A673 (cell line): Measurements from ENCODE around the gene PEX14. TPM values are rescaled to one million over a fixed set of nuclear protein-coding genes. Genes with fewer than 3 reads are reported as not detected.

Experiments
- BruUV-seq: library from RNA; stranded (reverse); fragments of 400-500 nt; replicated peaks from 2 replicates; lab custom pipeline; 2021; lab: Mats Ljungman, UMichigan
- CTCF ChIA-PET: fragments of 300-600 bp; sonication (Branson Sonifier 250); formaldehyde crosslinking; loops from one replicate; lab custom pipeline; 2022; ENCODE audit warnings: antibody characterized with exemption; lab: Charles Lee
- POLR2A ChIA-PET: fragments of 300-600 bp; sonication (Branson Sonifier 250); formaldehyde crosslinking; loops from one replicate; lab custom pipeline; 2022; ENCODE audit warnings: antibody characterized with exemption; ENCODE audit not compliant: low non-redundant PET; lab: Charles Lee
- DNase-seq: peaks from one replicate; pipeline ENCODE4 v3.0.0-alpha.2; 2015; ENCODE audit warnings: low spot score
- H3K27ac ChIP-seq: fragments of 200-600 bp; sonication (generic); 2 replicates; pipeline ENCODE4 v1.5.1; 2016; ENCODE audit warnings: mixed run types, low read depth, mild to moderate bottlenecking, mixed read lengths, antibody characterized with exemption, low read length; ENCODE audit not compliant: poor library complexity, severe bottlenecking
- H3K27me3 ChIP-seq: fragments of 200-600 bp; sonication (generic); replicated peaks from 2 replicates; pipeline ENCODE4 v1.6.1; 2017; ENCODE audit warnings: mixed run types, low read depth, mild to moderate bottlenecking, mixed read lengths, antibody characterized with exemption, low read length; ENCODE audit not compliant: insufficient read depth, poor library complexity
- H3K36me3 ChIP-seq: fragments of 200-600 bp; sonication (generic); 2 replicates; pipeline ENCODE4 v1.6.1; 2016; ENCODE audit warnings: mixed run types, mild to moderate bottlenecking, mixed read lengths, antibody characterized with exemption, low read length; ENCODE audit not compliant: insufficient read depth, poor library complexity, severe bottlenecking
- H3K4me1 ChIP-seq: fragments of 200-600 bp; sonication (generic); 2 replicates; pipeline ENCODE4 v1.6.1; 2017; ENCODE audit warnings: mixed run types, mild to moderate bottlenecking, mixed read lengths, antibody characterized with exemption, low read length; ENCODE audit not compliant: insufficient read depth, poor library complexity, severe bottlenecking
- H3K4me3 ChIP-seq: fragments of 200-600 bp; sonication (generic); 2 replicates; pipeline ENCODE4 v1.5.1; 2016; ENCODE audit warnings: low read depth, mixed run types, mild to moderate bottlenecking, mixed read lengths, low read length; ENCODE audit not compliant: poor library complexity, severe bottlenecking
- H3K9me3 ChIP-seq: fragments of 200-600 bp; sonication (generic); 2 replicates; pipeline ENCODE4 v1.6.1; 2016; ENCODE audit warnings: mixed run types, low read depth, mild to moderate bottlenecking, mixed read lengths, antibody characterized with exemption, low read length; ENCODE audit not compliant: poor library complexity, severe bottlenecking
- CTCF ChIP-seq: fragments of 300-800, 200-600 bp; sonication (generic); conservative IDR thresholded peaks from 2 replicates; pipeline ENCODE4 v1.5.1; 2017; ENCODE audit warnings: low read depth, mild to moderate bottlenecking, antibody characterized with exemption, low read length, moderate library complexity, mixed read lengths
- EZH2 ChIP-seq: fragments of 200-600 bp; sonication (generic); IDR thresholded peaks from 2 replicates; pipeline ENCODE4 v1.6.1; 2017; ENCODE audit warnings: borderline replicate concordance, low read depth, mild to moderate bottlenecking, mixed read lengths, antibody characterized with exemption, low read length; ENCODE audit not compliant: poor library complexity, severe bottlenecking
- intact Hi-C: fragments of 100-400 bp; cut with micrococcal nuclease; formaldehyde crosslinking; loops from one replicate; pipeline ENCODE4 v1.10.0; 2022; ENCODE audit not compliant: unreplicated experiment
- total RNA-seq: library from RNA; stranded (reverse); gene quantifications from 2 replicates; pipeline ENCODE4 v1.2.3, GENCODE V29; 2021

PEX14 gene
- total RNA-seq, 1 experiment from 2014 or later: 26.8 TPM

- intact Hi-C loops: no loop called here
- ChIA-PET CTCF (no interaction called here), POLR2A (no interaction called here)
- TF ChIP-seq EZH2: no peak
- TF ChIP-seq CTCF: no peak
- DNase-seq: no peak
- H3K4me1 ChIP-seq: peaks cover 19% of the 10 kb centered on the region
- no peaks in the 10 kb centered on the region for H3K9me3 ChIP-seq
- no peak overlapping the region for H3K27ac ChIP-seq
- no peaks in the 10 kb centered on the region for H3K27me3 ChIP-seq
- no peaks in the 10 kb centered on the region for H3K36me3 ChIP-seq
- BruUV-seq: no TSS peak
- H3K4me3 ChIP-seq: no peak overlapping the region
Measured at GRCh38 chr1:10610901-10611600, 136.3 kb downstream of the PEX14 start.

DNA sequence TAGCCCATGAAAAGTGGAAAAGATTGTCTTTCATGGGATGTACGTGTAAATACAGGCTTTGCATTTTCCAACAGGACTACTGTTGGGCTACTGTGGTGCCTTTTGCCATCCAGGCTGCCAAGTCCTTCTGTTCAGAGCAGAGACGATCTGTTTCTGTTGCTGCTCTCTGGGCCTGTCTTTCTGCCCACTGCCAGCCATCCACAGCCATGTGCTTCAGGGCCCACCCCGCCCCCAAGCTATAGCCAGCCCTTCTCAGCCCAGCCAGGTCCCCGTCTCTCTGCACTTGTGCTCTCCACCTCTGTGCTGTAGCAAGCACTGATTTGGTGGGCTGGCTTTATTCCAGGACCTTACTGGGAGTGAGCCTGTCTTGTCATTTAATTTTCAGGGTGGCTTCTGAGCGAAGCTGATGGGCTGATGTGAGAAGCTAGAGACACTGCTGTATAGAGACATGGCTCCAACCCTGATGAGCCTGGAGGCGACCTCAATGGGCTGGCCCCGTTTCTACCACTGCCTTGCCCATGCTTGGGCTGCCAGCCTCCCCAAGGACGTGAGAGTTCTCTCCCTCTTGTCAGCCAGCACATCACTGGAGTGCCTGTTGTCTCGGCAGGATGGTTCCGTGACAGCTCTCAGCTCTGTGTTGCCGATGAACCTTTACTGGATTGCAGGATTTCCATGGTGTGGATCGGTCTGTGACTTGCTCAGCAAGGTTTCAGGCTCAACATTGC is 137.8 kb downstream of the PEX14 start:
- ChIA-PET POLR2A (no interaction called here), CTCF (no interaction called here)
- intact Hi-C loops: no loop called here
- no peaks in the 10 kb centered on the region for H3K9me3 ChIP-seq
- no peak for DNase-seq
- TF ChIP-seq CTCF (no peak), EZH2 (no peak)
- no peak overlapping the region for H3K4me3 ChIP-seq
- no TSS peak for BruUV-seq
- no peaks in the 10 kb centered on the region for H3K36me3 ChIP-seq
- peaks cover 20% of the 10 kb centered on the region for H3K4me1 ChIP-seq
- H3K27ac ChIP-seq: no peak overlapping the region
- H3K27me3 ChIP-seq: no peaks in the 10 kb centered on the region

- H3K4me1 ChIP-seq: peaks cover 20% of the 10 kb centered on the region
- BruUV-seq: no TSS peak
- no peak for TF ChIP-seq CTCF
- TF ChIP-seq EZH2: no peak
- intact Hi-C loops: no loop called here
- no peaks in the 10 kb centered on the region for H3K9me3 ChIP-seq
- no peaks in the 10 kb centered on the region for H3K27me3 ChIP-seq
- no peak overlapping the region for H3K27ac ChIP-seq
- DNase-seq: no peak
- no peak overlapping the region for H3K4me3 ChIP-seq
- CTCF ChIA-PET: no interaction called here
- POLR2A ChIA-PET: no interaction called here
- H3K36me3 ChIP-seq: no peaks in the 10 kb centered on the region
Measured at GRCh38 chr1:10613340-10613739, 138.6 kb downstream of the PEX14 start.
